Stimulated activated CD8-positive, alpha-beta memory T cell treated with anti-CD3 and anti-CD28 coated beads, Interleukin-7, amount 100 ng/mL, for 24 hours (primary cell): ENCODE data around the gene ALAD.
A peak's percentile ranks its signal among the peaks of the same experiment; 100 is the strongest.
"Not testable (repeated sequence)": the region's sequence is repeated elsewhere in the genome, so short reads cannot be mapped to it uniquely, and the experiment has no call there.

Experiments
- DNase-seq: peaks from one replicate; pipeline ENCODE4 v3.0.0-alpha.2; 2020; ENCODE audit warnings: low read depth

Gene ALAD

GRCh38 chr9:113401027-113401792 is at the start of gene ALAD:
ALAD (minus strand) TSS chr9:113401284; CDS start chr9:113393559, 7,725 bp downstream.
- peak; percentile 98 for DNase-seq

GRCh38 chr9:113449376-113449775 is 48.3 kb upstream of the ALAD start:
- DNase-seq: no peak

- no peak for DNase-seq
Measured at GRCh38 chr9:113446323-113446740, 45.2 kb upstream of the ALAD start.

GRCh38 chr9:113444736-113445135 is 43.7 kb upstream of the ALAD start:
- DNase-seq: no peak

GRCh38 chr9:113437716-113438115 is 36.6 kb upstream of the ALAD start:
- DNase-seq: not testable (repeated sequence)

- no peak for DNase-seq
Measured at GRCh38 chr9:113436728-113437515, 35.8 kb upstream of the ALAD start.

- DNase-seq: no peak
Measured at GRCh38 chr9:113431191-113431590, 30.1 kb upstream of the ALAD start.

- DNase-seq: no peak
Measured at GRCh38 chr9:113428062-113428615, 27.1 kb upstream of the ALAD start.

GRCh38 chr9:113427629-113428028 is 26.5 kb upstream of the ALAD start:
- DNase-seq: no peak

GRCh38 chr9:113426701-113427100 is 25.6 kb upstream of the ALAD start:
- no peak for DNase-seq

- DNase-seq: no peak
Measured at GRCh38 chr9:113425072-113425471, 24.0 kb upstream of the ALAD start.

GRCh38 chr9:113421726-113422125 is 20.6 kb upstream of the ALAD start:
- DNase-seq: no peak

GRCh38 chr9:113417370-113417769 is 16.3 kb upstream of the ALAD start:
- no peak for DNase-seq

- no peak for DNase-seq
Measured at GRCh38 chr9:113416149-113416721, 15.2 kb upstream of the ALAD start.

- peak; percentile 93 for DNase-seq
Measured at GRCh38 chr9:113410207-113410864, 9.3 kb upstream of the ALAD start, which contains the start of the genes C9orf43 and POLE3. C9orf43 (plus strand) TSS chr9:113410747; CDS start chr9:113413494, 2,747 bp downstream. POLE3 (minus strand) TSS chr9:113410675; CDS start chr9:113410293, 382 bp downstream.

GRCh38 chr9:113409883-113410206 is 8.8 kb upstream of the ALAD start:
- no peak for DNase-seq

- DNase-seq: no peak
Measured at GRCh38 chr9:113409481-113409880, 8.4 kb upstream of the ALAD start.

GRCh38 chr9:113406873-113407511 is 5.9 kb upstream of the ALAD start:
- not testable (repeated sequence) for DNase-seq

- not testable (repeated sequence) for DNase-seq
Measured at GRCh38 chr9:113406353-113406752, 5.3 kb upstream of the ALAD start.

- DNase-seq: no peak
Measured at GRCh38 chr9:113403646-113404045, 2.6 kb upstream of the ALAD start.

GRCh38 chr9:113399646-113400200 is 1.4 kb downstream of the ALAD start:
- DNase-seq: no peak
